Measurements from ENCODE around the gene ITGB3.

The ITGB3 gene

GRCh38 chr17:47219621-47220475, 33.8 kb upstream of the ITGB3 start:
- no peak for TF ChIP-seq CTCF (IDR thresholded peaks at IDR 0.05)

- TF ChIP-seq CTCF (IDR thresholded peaks at IDR 0.05), result no peak
These were observed 33.1 kb upstream of the ITGB3 start for GRCh38 chr17:47220531-47220999.

GRCh38 chr17:47221154-47221553, 32.5 kb upstream of the ITGB3 start:
- TF ChIP-seq CTCF (IDR thresholded peaks at IDR 0.05), result no peak

- no peak for TF ChIP-seq CTCF (IDR thresholded peaks at IDR 0.05)
These were observed 31.6 kb upstream of the ITGB3 start for GRCh38 chr17:47222047-47222446.

GRCh38 chr17:47223007-47223406, 30.6 kb upstream of the ITGB3 start:
- no peak for TF ChIP-seq CTCF (IDR thresholded peaks at IDR 0.05)

GRCh38 chr17:47223460-47223859, 30.2 kb upstream of the ITGB3 start:
- TF ChIP-seq CTCF (IDR thresholded peaks at IDR 0.05), result no peak

GRCh38 chr17:47224966-47225365, 28.7 kb upstream of the ITGB3 start:
- TF ChIP-seq CTCF (IDR thresholded peaks at IDR 0.05), result no peak
